Measurements from ENCODE around the gene PTPRE.

PTPRE gene

GRCh38 chr10:127948791-127949190, 41.9 kb downstream of the PTPRE start:
- H3K4me3 ChIP-seq (ENCODE audit: low read depth, low read length) = no peak overlapping the region

GRCh38 chr10:127949831-127950230, 42.9 kb downstream of the PTPRE start:
- H3K4me3 ChIP-seq (ENCODE audit: low read depth, low read length) = no peak overlapping the region

GRCh38 chr10:127951861-127952574, 45.1 kb downstream of the PTPRE start:
- H3K4me3 ChIP-seq (ENCODE audit: low read depth, low read length) = no peak overlapping the region

- H3K4me3 ChIP-seq (ENCODE audit: low read depth, low read length) = no peak overlapping the region
Observed at GRCh38 chr10:127952575-127952869, 45.6 kb downstream of the PTPRE start.

GRCh38 chr10:127952918-127953317, 46.0 kb downstream of the PTPRE start:
- H3K4me3 ChIP-seq (ENCODE audit: low read depth, low read length) = no peak overlapping the region

- H3K4me3 ChIP-seq (ENCODE audit: low read depth, low read length) = no peak overlapping the region
Observed at GRCh38 chr10:127953876-127954275, 47.0 kb downstream of the PTPRE start.

GRCh38 chr10:127959428-127959827, 52.5 kb downstream of the PTPRE start:
- no peak overlapping the region for H3K4me3 ChIP-seq (ENCODE audit: low read depth, low read length)

- no peak overlapping the region for H3K4me3 ChIP-seq (ENCODE audit: low read depth, low read length)
Observed at GRCh38 chr10:127961071-127961470, 54.2 kb downstream of the PTPRE start.

GRCh38 chr10:127962205-127962604, 55.3 kb downstream of the PTPRE start:
- no peak overlapping the region for H3K4me3 ChIP-seq (ENCODE audit: low read depth, low read length)

GRCh38 chr10:127963136-127963535, 56.2 kb downstream of the PTPRE start:
- H3K4me3 ChIP-seq (ENCODE audit: low read depth, low read length) = no peak overlapping the region

GRCh38 chr10:127964621-127965020, 57.7 kb downstream of the PTPRE start:
- H3K4me3 ChIP-seq (ENCODE audit: low read depth, low read length) = no peak overlapping the region

GRCh38 chr10:127966875-127967274, 60.0 kb downstream of the PTPRE start:
- no peak overlapping the region for H3K4me3 ChIP-seq (ENCODE audit: low read depth, low read length)

GRCh38 chr10:127968027-127968441, 61.1 kb downstream of the PTPRE start:
- no peak overlapping the region for H3K4me3 ChIP-seq (ENCODE audit: low read depth, low read length)

GRCh38 chr10:127968659-127969058, 61.8 kb downstream of the PTPRE start:
- H3K4me3 ChIP-seq (ENCODE audit: low read depth, low read length) = no peak overlapping the region

GRCh38 chr10:127971101-127971946, 64.4 kb downstream of the PTPRE start:
- H3K4me3 ChIP-seq (ENCODE audit: low read depth, low read length) = no peak overlapping the region

GRCh38 chr10:127971963-127972615, 65.2 kb downstream of the PTPRE start:
- H3K4me3 ChIP-seq (ENCODE audit: low read depth, low read length) = no peak overlapping the region

GRCh38 chr10:127972751-127973357, 66.0 kb downstream of the PTPRE start:
- no peak overlapping the region for H3K4me3 ChIP-seq (ENCODE audit: low read depth, low read length)

- no peak overlapping the region for H3K4me3 ChIP-seq (ENCODE audit: low read depth, low read length)
Observed at GRCh38 chr10:127973791-127974311, 66.9 kb downstream of the PTPRE start.

- H3K4me3 ChIP-seq (ENCODE audit: low read depth, low read length) = no peak overlapping the region
Observed at GRCh38 chr10:127974911-127975310, 68.0 kb downstream of the PTPRE start.

- H3K4me3 ChIP-seq (ENCODE audit: low read depth, low read length) = no peak overlapping the region
Observed at GRCh38 chr10:127976286-127976685, 69.4 kb downstream of the PTPRE start.

- no peak overlapping the region for H3K4me3 ChIP-seq (ENCODE audit: low read depth, low read length)
Observed at GRCh38 chr10:127976701-127977356, 69.9 kb downstream of the PTPRE start.
